ENCODE data around the gene ZNF415. TPM values are rescaled to one million over a fixed set of nuclear protein-coding genes. Genes with fewer than 3 reads are reported as not detected.

Gene ZNF415
- total RNA-seq, 1 experiment from 2014 or later = not detected

- CTCF ChIA-PET = no interaction called here
Observed at GRCh38 chr19:53157626-53158025, 24.9 kb upstream of the ZNF415 start.

GRCh38 chr19:53156850-53157249 lies 24.1 kb upstream of the ZNF415 start:
- TF ChIP-seq CTCF (IDR thresholded peaks at IDR 0.05; ENCODE audit: unreplicated experiment) = no peak
- peaks cover 27% of the 10 kb centered on the region for H3K9me3 Mint-ChIP-seq (ENCODE audit: low read depth, unreplicated experiment)
- no peak for DNase-seq
- intact Hi-C loops (cut with micrococcal nuclease; ENCODE audit: unreplicated experiment) = no loop called here
- no TSS peak for BruUV-seq (replicated peaks)
- H3K27me3 Mint-ChIP-seq (ENCODE audit: unreplicated experiment) = no peaks in the 10 kb centered on the region
- no peak overlapping the region for H3K4me3 Mint-ChIP-seq (ENCODE audit: low read depth, unreplicated experiment)
- CTCF ChIA-PET = no interaction called here
- H3K36me3 Mint-ChIP-seq (ENCODE audit: insufficient read depth, unreplicated experiment) = no peaks in the 10 kb centered on the region
- H3K4me1 Mint-ChIP-seq (ENCODE audit: low read depth, unreplicated experiment) = no peaks in the 10 kb centered on the region
- no peak overlapping the region for H3K27ac Mint-ChIP-seq (ENCODE audit: unreplicated experiment)

More at GRCh38 chr19:53157626-53158025, 24.9 kb upstream of the ZNF415 start:
- no peak for DNase-seq
- Mint-ChIP-seq H3K4me1 (ENCODE audit: low read depth, unreplicated experiment) (no peaks in the 10 kb centered on the region), H3K27ac (ENCODE audit: unreplicated experiment) (no peak overlapping the region), H3K9me3 (ENCODE audit: low read depth, unreplicated experiment) (peaks cover 27% of the 10 kb centered on the region), H3K36me3 (ENCODE audit: insufficient read depth, unreplicated experiment) (no peaks in the 10 kb centered on the region), H3K27me3 (ENCODE audit: unreplicated experiment) (no peaks in the 10 kb centered on the region), H3K4me3 (ENCODE audit: low read depth, unreplicated experiment) (no peak overlapping the region)
- no peak for TF ChIP-seq CTCF (IDR thresholded peaks at IDR 0.05; ENCODE audit: unreplicated experiment)
- intact Hi-C loops (cut with micrococcal nuclease; ENCODE audit: unreplicated experiment) = no loop called here
- no TSS peak for BruUV-seq (replicated peaks)

- Mint-ChIP-seq H3K4me3 (ENCODE audit: low read depth, unreplicated experiment) (no peak overlapping the region), H3K4me1 (ENCODE audit: low read depth, unreplicated experiment) (no peaks in the 10 kb centered on the region), H3K27ac (ENCODE audit: unreplicated experiment) (no peak overlapping the region), H3K9me3 (ENCODE audit: low read depth, unreplicated experiment) (peaks cover 10% of the 10 kb centered on the region), H3K36me3 (ENCODE audit: insufficient read depth, unreplicated experiment) (no peaks in the 10 kb centered on the region), H3K27me3 (ENCODE audit: unreplicated experiment) (no peaks in the 10 kb centered on the region)
- CTCF ChIA-PET = no interaction called here
- TF ChIP-seq CTCF (IDR thresholded peaks at IDR 0.05; ENCODE audit: unreplicated experiment) = no peak
- no TSS peak for BruUV-seq (replicated peaks)
- no peak for DNase-seq
- intact Hi-C loops (cut with micrococcal nuclease; ENCODE audit: unreplicated experiment) = no loop called here
Observed at GRCh38 chr19:53147645-53148044, 14.9 kb upstream of the ZNF415 start.

GRCh38 chr19:53140351-53140750 lies 7.6 kb upstream of the ZNF415 start:
- intact Hi-C loops (cut with micrococcal nuclease; ENCODE audit: unreplicated experiment) = no loop called here
- no peak for TF ChIP-seq CTCF (IDR thresholded peaks at IDR 0.05; ENCODE audit: unreplicated experiment)
- BruUV-seq (replicated peaks) = no TSS peak
- Mint-ChIP-seq H3K27me3 (ENCODE audit: unreplicated experiment) (no peaks in the 10 kb centered on the region), H3K9me3 (ENCODE audit: low read depth, unreplicated experiment) (peaks cover 16% of the 10 kb centered on the region), H3K4me1 (ENCODE audit: low read depth, unreplicated experiment) (no peaks in the 10 kb centered on the region), H3K27ac (ENCODE audit: unreplicated experiment) (no peak overlapping the region), H3K4me3 (ENCODE audit: low read depth, unreplicated experiment) (no peak overlapping the region), H3K36me3 (ENCODE audit: insufficient read depth, unreplicated experiment) (no peaks in the 10 kb centered on the region)
- CTCF ChIA-PET = no interaction called here
- no peak for DNase-seq

All from Calu3 (cell line).